ENCODE data around the gene RTN1. TPM values are rescaled to one million over a fixed set of nuclear protein-coding genes. Genes with fewer than 3 reads are reported as not detected.
A peak's percentile ranks its signal among the peaks of the same experiment; 100 is the strongest.

Gene RTN1
- total RNA-seq, 2 experiments from 2014 or later: not detected

GRCh38 chr14:59633486-59633885 lies 237.1 kb downstream of the RTN1 start:
- POLR2A ChIA-PET: no interaction called here
- Mint-ChIP-seq H3K27me3 (peaks cover 42% of the 10 kb centered on the region), H3K4me1 (no peaks in the 10 kb centered on the region)

GRCh38 chr14:59632381-59632780 lies 238.2 kb downstream of the RTN1 start:
- no peaks in the 10 kb centered on the region for H3K4me1 Mint-ChIP-seq
- no peak overlapping the region for H3K4me3 Mint-ChIP-seq
- H3K27ac Mint-ChIP-seq: no peak overlapping the region
- DNase-seq: no peak
- H3K36me3 Mint-ChIP-seq: no peaks in the 10 kb centered on the region
- no peaks in the 10 kb centered on the region for H3K9me3 Mint-ChIP-seq
- no peak for ATAC-seq (ENCODE audit: low read depth)
- POLR2A ChIA-PET: no interaction called here
- peaks cover 45% of the 10 kb centered on the region for H3K27me3 Mint-ChIP-seq

More at GRCh38 chr14:59633486-59633885, 237.1 kb downstream of the RTN1 start:
- Mint-ChIP-seq H3K9me3 (no peaks in the 10 kb centered on the region), H3K36me3 (no peaks in the 10 kb centered on the region), H3K27ac (no peak overlapping the region), H3K4me3 (no peak overlapping the region)
- ATAC-seq (ENCODE audit: low read depth): no peak
- DNase-seq: no peak

GRCh38 chr14:59631237-59631636 lies 239.3 kb downstream of the RTN1 start:
- DNase-seq (no peak), ATAC-seq (ENCODE audit: low read depth) (no peak)
- Mint-ChIP-seq H3K4me1 (no peaks in the 10 kb centered on the region), H3K27me3 (peaks cover 45% of the 10 kb centered on the region), H3K36me3 (no peaks in the 10 kb centered on the region), H3K4me3 (peak overlapping the region; percentile 22), H3K27ac (no peak overlapping the region), H3K9me3 (no peaks in the 10 kb centered on the region)
- POLR2A ChIA-PET: no interaction called here

- no peaks in the 10 kb centered on the region for H3K9me3 Mint-ChIP-seq
- ATAC-seq (ENCODE audit: low read depth) (peak; percentile 65), DNase-seq (peak; percentile 32)
- POLR2A ChIA-PET: no interaction called here
- H3K4me1 Mint-ChIP-seq: no peaks in the 10 kb centered on the region
- H3K36me3 Mint-ChIP-seq: no peaks in the 10 kb centered on the region
- H3K4me3 Mint-ChIP-seq: peak overlapping the region; percentile 42
- H3K27me3 Mint-ChIP-seq: peaks cover 45% of the 10 kb centered on the region
- H3K27ac Mint-ChIP-seq: no peak overlapping the region
Observed at GRCh38 chr14:59630288-59630963, 240.2 kb downstream of the RTN1 start.

- DNase-seq (no peak), ATAC-seq (ENCODE audit: low read depth) (no peak)
- Mint-ChIP-seq H3K27ac (no peak overlapping the region), H3K27me3 (peaks cover 45% of the 10 kb centered on the region), H3K36me3 (no peaks in the 10 kb centered on the region), H3K9me3 (no peaks in the 10 kb centered on the region), H3K4me3 (no peak overlapping the region), H3K4me1 (no peaks in the 10 kb centered on the region)
- POLR2A ChIA-PET: no interaction called here
Observed at GRCh38 chr14:59629444-59630287, 240.9 kb downstream of the RTN1 start.

- DNase-seq: no peak
- Mint-ChIP-seq H3K27ac (no peak overlapping the region), H3K9me3 (no peaks in the 10 kb centered on the region), H3K36me3 (no peaks in the 10 kb centered on the region), H3K4me1 (no peaks in the 10 kb centered on the region), H3K27me3 (peaks cover 38% of the 10 kb centered on the region), H3K4me3 (no peak overlapping the region)
- ATAC-seq (ENCODE audit: low read depth): no peak
- POLR2A ChIA-PET: no interaction called here
Observed at GRCh38 chr14:59627011-59627520, 243.5 kb downstream of the RTN1 start.

- Mint-ChIP-seq H3K36me3 (no peaks in the 10 kb centered on the region), H3K9me3 (no peaks in the 10 kb centered on the region), H3K4me1 (no peaks in the 10 kb centered on the region), H3K27me3 (peaks cover 11% of the 10 kb centered on the region), H3K27ac (no peak overlapping the region), H3K4me3 (no peak overlapping the region)
- POLR2A ChIA-PET: no interaction called here
- no peak for DNase-seq
- no peak for ATAC-seq (ENCODE audit: low read depth)
Observed at GRCh38 chr14:59622631-59623030, 247.9 kb downstream of the RTN1 start.

- Mint-ChIP-seq H3K9me3 (no peaks in the 10 kb centered on the region), H3K36me3 (no peaks in the 10 kb centered on the region), H3K27me3 (peaks cover 11% of the 10 kb centered on the region), H3K4me3 (no peak overlapping the region), H3K4me1 (no peaks in the 10 kb centered on the region), H3K27ac (no peak overlapping the region)
- DNase-seq (no peak), ATAC-seq (ENCODE audit: low read depth) (no peak)
- POLR2A ChIA-PET: no interaction called here
Observed at GRCh38 chr14:59619061-59619460, 251.5 kb downstream of the RTN1 start.

- DNase-seq (no peak), ATAC-seq (ENCODE audit: low read depth) (no peak)
- no peaks in the 10 kb centered on the region for H3K36me3 Mint-ChIP-seq
- H3K4me3 Mint-ChIP-seq: no peak overlapping the region
- H3K9me3 Mint-ChIP-seq: no peaks in the 10 kb centered on the region
- H3K27me3 Mint-ChIP-seq: peaks cover 17% of the 10 kb centered on the region
- no peak overlapping the region for H3K27ac Mint-ChIP-seq
- POLR2A ChIA-PET: no interaction called here
- H3K4me1 Mint-ChIP-seq: no peaks in the 10 kb centered on the region
Observed at GRCh38 chr14:59601056-59601455, 269.5 kb downstream of the RTN1 start.

GRCh38 chr14:59600211-59600945 lies 270.2 kb downstream of the RTN1 start:
- H3K4me3 Mint-ChIP-seq: no peak overlapping the region
- H3K4me1 Mint-ChIP-seq: no peaks in the 10 kb centered on the region
- H3K9me3 Mint-ChIP-seq: no peaks in the 10 kb centered on the region
- H3K27ac Mint-ChIP-seq: no peak overlapping the region
- POLR2A ChIA-PET: no interaction called here
- ATAC-seq (ENCODE audit: low read depth) (no peak), DNase-seq (no peak)
- no peaks in the 10 kb centered on the region for H3K36me3 Mint-ChIP-seq
- H3K27me3 Mint-ChIP-seq: peaks cover 17% of the 10 kb centered on the region

- no peak overlapping the region for H3K4me3 Mint-ChIP-seq
- peaks cover 2% of the 10 kb centered on the region for H3K9me3 Mint-ChIP-seq
- no peak overlapping the region for H3K27ac Mint-ChIP-seq
- no peaks in the 10 kb centered on the region for H3K36me3 Mint-ChIP-seq
- no peaks in the 10 kb centered on the region for H3K4me1 Mint-ChIP-seq
- POLR2A ChIA-PET: no interaction called here
- ATAC-seq (ENCODE audit: low read depth) (no peak), DNase-seq (no peak)
- H3K27me3 Mint-ChIP-seq: peaks cover 9% of the 10 kb centered on the region
Observed at GRCh38 chr14:59595071-59595470, 275.5 kb downstream of the RTN1 start.

GRCh38 chr14:59591641-59592370 lies 278.8 kb downstream of the RTN1 start:
- Mint-ChIP-seq H3K27ac (no peak overlapping the region), H3K4me1 (no peaks in the 10 kb centered on the region), H3K4me3 (no peak overlapping the region), H3K9me3 (peaks cover 2% of the 10 kb centered on the region), H3K27me3 (no peaks in the 10 kb centered on the region), H3K36me3 (no peaks in the 10 kb centered on the region)
- POLR2A ChIA-PET: no interaction called here
- DNase-seq (no peak), ATAC-seq (ENCODE audit: low read depth) (no peak)

- POLR2A ChIA-PET: no interaction called here
- H3K27ac Mint-ChIP-seq: no peak overlapping the region
- no peaks in the 10 kb centered on the region for H3K27me3 Mint-ChIP-seq
- H3K4me3 Mint-ChIP-seq: no peak overlapping the region
- H3K9me3 Mint-ChIP-seq: peaks cover 2% of the 10 kb centered on the region
- no peaks in the 10 kb centered on the region for H3K36me3 Mint-ChIP-seq
- ATAC-seq (ENCODE audit: low read depth) (no peak), DNase-seq (no peak)
- H3K4me1 Mint-ChIP-seq: peaks cover 3% of the 10 kb centered on the region
Observed at GRCh38 chr14:59588101-59588500, 282.5 kb downstream of the RTN1 start.

Measured in activated naive CD8-positive, alpha-beta T cell treated with anti-CD3 and anti-CD28 coated beads, Interleukin-2, amount 10 ng/mL, durations not matched to agents 7 days and 5 days (primary cell).